ENCODE measurements around the gene ITGA3.

Gene ITGA3

GRCh38 chr17:50072925-50073324 lies 17.0 kb downstream of the ITGA3 start:
- DNase-seq = no peak

GRCh38 chr17:50074227-50074626 lies 18.3 kb downstream of the ITGA3 start:
- DNase-seq = no peak

DNA sequence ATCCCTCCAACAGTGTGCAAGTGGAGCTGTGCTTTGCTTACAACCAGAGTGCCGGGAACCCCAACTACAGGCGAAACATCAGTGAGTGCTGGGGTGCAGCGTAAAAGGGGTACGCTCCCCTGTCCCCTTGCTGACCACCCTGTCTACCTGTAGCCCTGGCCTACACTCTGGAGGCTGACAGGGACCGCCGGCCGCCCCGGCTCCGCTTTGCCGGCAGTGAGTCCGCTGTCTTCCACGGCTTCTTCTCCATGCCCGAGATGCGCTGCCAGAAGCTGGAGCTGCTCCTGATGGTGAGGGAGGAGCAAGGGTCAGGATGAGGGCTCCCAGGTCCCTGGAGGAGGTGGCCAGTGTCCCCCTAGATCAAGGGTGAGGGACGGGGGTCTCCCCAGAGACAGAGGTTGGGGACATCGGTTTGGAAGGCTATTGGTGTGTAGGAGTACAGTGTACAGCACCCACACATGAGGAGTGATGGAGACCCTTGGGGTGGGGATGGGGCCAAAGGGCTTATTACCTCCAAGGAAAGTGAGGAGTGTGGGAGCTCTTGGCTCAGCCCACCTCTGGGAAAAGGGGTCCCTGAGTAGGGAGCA lies 19.6 kb downstream of the ITGA3 start:
- no peak for DNase-seq

GRCh38 chr17:50076221-50076590 lies 20.3 kb downstream of the ITGA3 start:
- no peak for DNase-seq

- DNase-seq = no peak
These were observed 20.8 kb downstream of the ITGA3 start for GRCh38 chr17:50076591-50077235.

DNA sequence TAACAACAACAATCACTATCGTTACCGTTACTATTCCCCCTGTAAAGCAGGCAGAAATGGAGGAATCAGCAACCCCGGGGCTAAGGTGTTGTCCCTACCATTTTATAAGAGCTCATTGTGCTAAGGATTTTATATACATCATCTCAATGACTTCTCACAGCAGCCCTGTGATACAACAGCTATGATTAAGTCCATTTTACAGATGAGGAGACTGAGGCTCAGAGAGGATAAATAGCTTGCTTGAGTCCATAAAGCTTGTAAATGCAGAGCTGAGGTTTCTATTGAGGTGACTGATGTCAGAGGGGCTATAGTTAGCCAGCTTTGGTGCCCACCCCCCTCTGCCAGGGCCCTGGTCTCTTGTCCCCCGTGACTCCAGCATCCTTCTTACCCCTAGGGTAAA lies 22.5 kb downstream of the ITGA3 start:
- no peak for DNase-seq

DNA sequence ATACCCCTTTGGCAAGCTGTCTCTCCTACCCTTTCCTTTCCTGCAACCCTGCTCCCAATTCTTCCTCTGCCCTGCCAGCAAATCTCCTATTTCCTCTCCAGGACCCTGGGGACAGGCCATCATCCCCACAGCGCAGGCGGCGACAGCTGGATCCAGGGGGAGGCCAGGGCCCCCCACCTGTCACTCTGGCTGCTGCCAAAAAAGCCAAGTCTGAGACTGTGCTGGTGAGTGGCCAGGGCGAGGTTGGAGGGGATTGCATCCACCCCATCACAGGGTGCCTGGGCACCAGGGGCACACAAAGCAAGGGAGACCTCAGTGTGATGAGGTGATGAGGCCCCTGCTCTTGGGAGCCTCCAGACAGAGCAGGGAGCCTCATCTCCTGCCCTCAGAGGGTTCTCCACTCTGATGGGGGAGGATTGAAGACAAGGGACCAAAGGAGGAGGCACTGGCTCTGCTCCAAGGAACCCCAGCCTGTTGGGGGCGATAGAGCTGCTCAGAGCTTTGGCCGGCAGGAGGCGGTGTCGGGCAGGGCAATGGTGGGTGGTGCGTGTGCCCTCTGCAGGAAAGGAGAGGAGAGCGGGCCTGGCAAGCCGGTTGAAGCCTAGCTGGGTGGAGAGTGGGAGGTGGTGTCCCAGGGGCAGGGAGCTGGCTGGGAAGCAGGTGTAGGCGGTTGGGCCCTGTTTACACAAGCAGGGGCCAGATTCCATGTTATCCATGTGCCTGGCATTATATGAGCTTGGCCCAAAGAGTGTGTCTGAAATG lies 23.6 kb downstream of the ITGA3 start:
- DNase-seq = no peak

DNA sequence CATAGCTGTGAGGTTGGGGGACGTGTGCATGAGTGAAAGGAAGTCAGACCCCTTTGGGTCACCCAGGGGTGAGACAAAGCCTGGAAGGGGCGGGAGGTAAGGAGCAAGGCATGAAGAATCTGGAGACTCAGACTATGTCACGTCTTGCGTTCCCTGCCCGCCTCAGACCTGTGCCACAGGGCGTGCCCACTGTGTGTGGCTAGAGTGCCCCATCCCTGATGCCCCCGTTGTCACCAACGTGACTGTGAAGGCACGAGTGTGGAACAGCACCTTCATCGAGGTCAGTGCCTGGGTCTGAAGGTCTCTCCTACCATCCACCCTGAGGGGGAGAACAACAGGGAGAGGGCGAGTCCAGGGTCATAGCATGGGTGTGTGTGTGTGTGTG lies 24.2 kb downstream of the ITGA3 start:
- no peak for DNase-seq

DNA sequence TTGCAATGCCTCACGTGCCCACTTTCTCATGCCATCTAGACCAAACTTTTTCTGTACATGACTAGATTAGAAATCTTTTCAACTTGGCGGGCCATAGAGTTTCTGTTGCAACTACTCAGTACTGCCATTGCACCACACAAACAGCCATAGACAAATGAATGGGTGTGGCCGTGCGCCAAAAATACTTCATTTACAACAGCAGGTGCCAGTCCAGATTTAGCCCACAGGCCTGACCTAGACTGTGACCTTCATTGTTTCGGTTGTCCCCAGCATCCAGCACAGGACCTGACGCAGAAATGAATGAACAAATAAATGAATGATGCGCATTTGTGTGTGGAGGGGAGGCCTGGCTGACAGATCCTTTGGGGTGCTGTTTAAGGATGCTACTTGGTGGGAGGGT lies 24.9 kb downstream of the ITGA3 start:
- DNase-seq = no peak

- DNase-seq = no peak
These were observed 25.8 kb downstream of the ITGA3 start for GRCh38 chr17:50081757-50082156.

- DNase-seq = peak; percentile 66
These were observed 31.5 kb downstream of the ITGA3 start for GRCh38 chr17:50087246-50087911.

- no peak for DNase-seq
These were observed 32.0 kb downstream of the ITGA3 start for GRCh38 chr17:50087912-50088405.

DNA sequence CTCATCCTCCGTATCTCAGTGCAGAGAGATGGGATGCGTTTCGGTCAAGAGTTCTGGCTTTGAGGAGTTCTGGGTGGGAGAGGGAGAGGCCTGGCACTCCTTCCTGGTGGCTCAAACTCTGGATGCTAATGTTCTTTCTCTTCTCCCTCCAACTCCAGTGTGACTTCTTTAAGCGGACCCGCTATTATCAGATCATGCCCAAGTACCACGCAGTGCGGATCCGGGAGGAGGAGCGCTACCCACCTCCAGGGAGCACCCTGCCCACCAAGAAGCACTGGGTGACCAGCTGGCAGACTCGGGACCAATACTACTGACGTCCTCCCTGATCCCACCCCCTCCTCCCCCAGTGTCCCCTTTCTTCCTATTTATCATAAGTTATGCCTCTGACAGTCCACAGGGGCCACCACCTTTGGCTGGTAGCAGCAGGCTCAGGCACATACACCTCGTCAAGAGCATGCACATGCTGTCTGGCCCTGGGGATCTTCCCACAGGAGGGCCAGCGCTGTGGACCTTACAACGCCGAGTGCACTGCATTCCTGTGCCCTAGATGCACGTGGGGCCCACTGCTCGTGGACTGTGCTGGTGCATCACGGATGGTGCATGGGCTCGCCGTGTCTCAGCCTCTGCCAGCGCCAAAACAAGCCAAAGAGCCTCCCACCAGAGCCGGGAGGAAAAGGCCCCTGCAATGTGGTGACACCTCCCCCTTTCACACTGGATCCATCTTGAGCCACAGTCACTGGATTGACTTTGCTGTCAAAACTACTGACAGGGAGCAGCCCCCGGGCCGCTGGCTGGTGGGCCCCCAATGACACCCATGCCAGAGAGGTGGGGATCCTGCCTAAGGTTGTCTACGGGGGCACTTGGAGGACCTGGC lies 33.3 kb downstream of the ITGA3 start:
- no peak for DNase-seq

DNA sequence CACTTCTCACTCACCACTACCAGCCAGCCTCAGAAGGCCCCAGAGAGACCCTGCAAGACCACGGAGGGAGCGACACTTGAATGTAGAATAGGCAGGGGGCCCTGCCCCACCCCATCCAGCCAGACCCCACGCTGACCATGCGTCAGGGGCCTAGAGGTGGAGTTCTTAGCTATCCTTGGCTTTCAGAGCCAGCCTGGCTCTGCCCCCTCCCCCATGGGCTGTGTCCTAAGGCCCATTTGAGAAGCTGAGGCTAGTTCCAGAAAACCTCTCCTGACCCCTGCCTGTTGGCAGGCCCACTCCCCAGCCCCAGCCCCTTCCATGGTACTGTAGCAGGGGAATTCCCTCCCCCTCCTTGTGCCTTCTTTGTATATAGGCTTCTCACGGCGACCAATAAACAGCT lies 34.2 kb downstream of the ITGA3 start:
- DNase-seq = no peak

GRCh38 chr17:50090971-50091917 lies 35.3 kb downstream of the ITGA3 start:
- DNase-seq = no peak

DNA sequence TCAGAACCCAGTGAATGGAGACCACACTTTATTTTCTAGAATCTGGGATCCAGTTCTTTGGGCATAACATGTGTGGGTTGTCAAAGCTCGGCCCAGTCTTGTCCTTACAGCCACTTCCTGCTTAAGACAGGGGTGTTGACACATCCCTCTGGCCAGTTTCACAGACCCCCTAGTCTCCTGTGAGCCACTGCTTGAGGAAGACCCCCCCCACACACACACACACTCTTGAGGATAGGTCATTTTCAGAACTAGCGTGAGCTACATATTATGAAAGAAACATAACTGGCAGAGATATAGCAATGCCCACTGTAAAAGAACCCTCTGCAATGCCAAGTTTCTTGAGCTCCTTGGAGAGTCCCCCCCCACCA lies 36.0 kb downstream of the ITGA3 start:
- no peak for DNase-seq

GRCh38 chr17:50093246-50093645 lies 37.3 kb downstream of the ITGA3 start:
- DNase-seq = no peak

DNA sequence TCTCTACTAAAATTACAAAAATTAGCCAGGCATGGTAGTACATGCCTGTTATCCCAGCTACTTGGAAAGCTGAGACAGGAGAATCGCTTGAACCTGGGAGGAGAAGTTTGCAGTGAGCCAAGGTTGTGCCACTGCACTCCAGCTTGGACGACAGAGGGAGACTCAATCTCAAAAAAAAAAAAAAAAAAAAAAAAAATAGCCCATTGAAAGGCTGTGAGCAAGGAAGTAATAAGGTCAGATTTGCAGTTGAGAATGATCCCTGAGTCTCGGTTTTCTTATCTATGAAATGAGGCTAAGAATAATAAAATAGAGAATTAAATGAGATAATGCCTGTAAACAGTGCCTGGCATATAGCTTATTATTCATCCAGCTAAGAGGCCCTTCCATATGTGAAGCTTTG lies 37.9 kb downstream of the ITGA3 start:
- DNase-seq = no peak

DNA sequence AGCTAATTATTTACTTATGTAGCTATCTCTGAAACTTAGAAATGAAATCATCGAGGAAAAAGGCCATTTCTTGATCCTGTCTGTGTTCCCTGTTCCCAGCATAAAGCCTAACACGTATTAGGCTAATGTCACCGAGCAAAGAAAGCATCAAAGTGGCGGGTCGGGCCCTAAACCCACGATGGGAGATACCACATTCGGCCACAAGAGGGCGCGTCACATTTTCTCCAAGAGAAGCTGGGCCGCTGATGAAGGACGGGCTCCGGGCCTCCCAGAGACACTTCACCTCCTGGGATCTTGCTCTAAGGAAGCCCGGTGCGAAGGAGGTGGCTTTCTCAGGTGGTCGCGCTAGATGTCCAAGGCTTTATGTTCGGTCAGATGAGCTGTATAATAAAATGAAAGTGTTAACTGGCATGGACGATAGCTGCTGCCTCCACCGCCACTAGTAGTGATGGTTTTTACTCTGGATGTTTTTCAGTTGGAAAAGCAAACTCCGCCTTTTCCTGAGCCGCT lies 38.4 kb downstream of the ITGA3 start:
- peak; percentile 78 for DNase-seq

- DNase-seq = peak; percentile 93
These were observed 39.1 kb downstream of the ITGA3 start, which contains the start of gene PDK2 for GRCh38 chr17:50094753-50095619. PDK2 (plus strand) TSS chr17:50095351; CDS start chr17:50095436, 85 bp downstream.

Measured in activated CD4-positive, alpha-beta T cell treated with anti-CD3 and anti-CD28 coated beads for 1 hour (primary cell).